GM19238 (cell line): ENCODE results near the gene TMC2.
"Not testable (repeated sequence)": the region's sequence is repeated elsewhere in the genome, so short reads cannot be mapped to it uniquely, and the experiment has no call there.

Source experiments
- DNase-seq: peaks from one replicate; pipeline ENCODE4 v3.0.0; 2011; ENCODE audit warnings: low spot score; ENCODE audit not compliant: insufficient read length

TMC2 gene

GRCh38 chr20:2657674-2658073 is 121.3 kb downstream of the TMC2 start:
- DNase-seq = no peak

GRCh38 chr20:2658414-2659354 is 122.3 kb downstream of the TMC2 start:
- DNase-seq = no peak

GRCh38 chr20:2659547-2659946 is 123.2 kb downstream of the TMC2 start:
- DNase-seq = no peak

DNA sequence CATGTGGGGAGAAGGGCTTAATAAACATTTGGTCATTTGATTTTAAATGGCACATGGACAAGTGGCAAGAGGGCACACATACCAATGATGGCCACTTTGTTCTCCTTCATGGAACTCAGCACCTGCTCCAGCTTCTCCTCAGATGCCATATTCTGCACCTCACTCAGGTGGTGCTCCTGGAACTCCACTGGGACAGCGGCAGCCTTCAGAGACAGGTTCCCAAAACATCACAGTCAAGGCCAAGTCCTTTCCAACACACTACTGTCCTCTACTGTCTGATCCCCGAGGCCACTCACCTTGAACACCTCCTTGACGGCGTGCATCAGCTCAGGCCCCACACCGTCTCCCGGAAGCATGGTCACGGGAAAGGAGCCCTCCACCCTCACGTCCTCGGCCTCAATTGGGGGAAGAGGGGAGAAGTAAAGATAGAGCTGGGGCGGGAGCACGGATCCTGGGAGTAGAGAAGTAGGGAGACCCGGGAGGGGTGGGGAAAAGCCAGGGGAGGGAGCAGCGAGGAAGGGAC is 127.1 kb downstream of the TMC2 start:
- DNase-seq = no peak

DNA sequence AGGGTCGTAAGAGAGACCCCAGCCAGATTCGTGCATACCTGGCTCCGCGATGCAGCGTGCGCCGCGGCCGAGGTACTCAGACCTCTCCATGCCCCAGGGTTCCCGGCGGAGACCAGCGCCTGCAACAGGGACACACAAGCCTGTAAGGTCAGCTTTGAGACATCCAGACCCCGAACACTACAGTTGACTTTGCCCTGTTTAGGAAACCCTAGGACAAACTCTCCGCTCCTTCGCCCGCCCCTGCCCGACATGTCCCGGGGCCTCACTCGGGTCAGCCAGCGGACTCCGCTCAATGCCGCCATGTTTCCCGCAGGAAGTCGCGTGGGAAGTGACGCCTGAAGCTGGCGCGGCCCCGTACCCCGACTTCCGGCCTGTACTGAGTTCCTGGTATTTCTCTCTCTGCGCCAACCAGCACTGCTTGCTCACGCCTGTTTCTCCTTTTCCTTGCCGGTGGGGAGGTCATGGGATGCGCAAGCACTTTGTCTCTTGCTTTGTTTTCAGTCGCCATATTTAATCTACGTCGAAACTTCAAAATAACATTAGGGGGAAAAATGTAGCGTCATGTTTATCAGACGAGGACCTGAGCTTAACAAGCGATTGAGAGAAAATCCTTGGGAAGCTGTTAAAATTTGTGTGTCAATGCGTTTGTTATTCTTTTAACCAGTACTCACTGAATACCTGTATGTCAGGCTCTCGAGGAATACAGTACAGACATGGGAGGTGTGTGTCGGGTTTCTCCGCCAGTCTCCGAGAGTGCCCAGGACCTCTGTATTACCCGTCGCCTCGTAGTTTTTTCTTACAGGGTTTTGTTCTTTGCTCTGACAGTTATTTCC is 127.7 kb downstream of the TMC2 start, which contains the start of gene IDH3B:
Gene IDH3B, minus strand, starts transcription at position 330 of the 833 bp plus-strand sequence. Its CDS starts 28 bp downstream, at position 302.
- DNase-seq = peak; percentile 88

DNA sequence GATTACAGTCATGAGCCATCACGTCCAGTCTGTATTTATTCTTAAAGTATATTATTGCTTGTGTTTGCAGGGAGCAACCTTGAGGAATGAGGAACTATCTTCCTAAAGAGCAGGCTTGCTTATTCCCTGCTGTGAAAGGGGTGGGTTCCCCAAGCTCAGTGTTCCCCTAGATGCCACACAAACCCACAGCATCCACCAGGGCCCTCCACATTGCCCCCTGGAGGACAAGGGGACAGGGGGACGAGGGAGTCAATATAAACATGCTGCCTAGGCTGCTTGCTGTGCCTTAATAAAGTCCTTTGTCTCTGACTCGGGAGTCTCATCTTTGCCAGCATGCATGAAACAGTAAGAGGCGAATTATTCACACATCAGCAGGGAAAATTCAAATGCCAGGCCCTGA is 135.6 kb downstream of the TMC2 start:
- DNase-seq = no peak

DNA sequence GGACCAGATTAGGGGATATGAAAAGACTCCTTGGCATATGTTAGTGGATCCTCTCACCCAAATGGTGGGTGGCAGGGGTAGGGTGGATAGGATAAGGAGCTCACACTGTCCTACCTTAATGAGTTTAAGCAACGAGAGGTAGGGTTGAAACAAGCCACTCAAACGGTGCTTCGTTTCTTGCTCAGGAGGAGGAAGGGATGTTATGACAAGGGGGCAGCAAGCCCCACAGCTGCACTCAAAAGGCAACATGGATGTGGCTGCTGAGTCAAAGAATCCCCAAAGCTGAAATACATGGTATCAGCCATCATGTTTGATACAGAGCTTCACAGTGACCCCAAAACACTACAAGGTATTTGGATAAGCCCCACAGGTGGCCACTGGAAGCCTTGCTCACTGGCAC is 136.1 kb downstream of the TMC2 start:
- no peak for DNase-seq

- DNase-seq = no peak
Observed at GRCh38 chr20:2673453-2673852, 137.1 kb downstream of the TMC2 start.

- DNase-seq = no peak
Observed at GRCh38 chr20:2680046-2680445, 143.7 kb downstream of the TMC2 start.

DNA sequence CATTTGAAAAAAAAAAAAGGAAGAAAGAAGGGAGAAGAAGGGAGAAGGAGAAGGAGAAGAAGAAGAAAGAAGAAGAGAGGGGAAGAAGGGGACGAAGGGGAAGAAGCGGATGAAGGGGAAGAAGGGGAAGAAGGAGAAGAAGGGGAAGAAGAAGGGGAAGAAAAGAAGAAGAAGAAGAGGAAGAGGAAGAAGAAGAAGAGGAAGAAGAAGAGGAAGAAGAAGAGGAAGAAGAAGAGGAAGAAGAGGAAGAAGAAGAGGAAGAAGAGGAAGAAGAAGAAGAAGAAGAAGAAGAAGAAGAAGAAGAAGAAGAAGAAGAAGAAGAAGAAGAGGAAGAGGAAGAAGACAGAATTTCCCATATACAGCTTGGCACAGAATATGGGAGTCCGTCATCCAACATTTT is 145.7 kb downstream of the TMC2 start:
- DNase-seq = not testable (repeated sequence)

DNA sequence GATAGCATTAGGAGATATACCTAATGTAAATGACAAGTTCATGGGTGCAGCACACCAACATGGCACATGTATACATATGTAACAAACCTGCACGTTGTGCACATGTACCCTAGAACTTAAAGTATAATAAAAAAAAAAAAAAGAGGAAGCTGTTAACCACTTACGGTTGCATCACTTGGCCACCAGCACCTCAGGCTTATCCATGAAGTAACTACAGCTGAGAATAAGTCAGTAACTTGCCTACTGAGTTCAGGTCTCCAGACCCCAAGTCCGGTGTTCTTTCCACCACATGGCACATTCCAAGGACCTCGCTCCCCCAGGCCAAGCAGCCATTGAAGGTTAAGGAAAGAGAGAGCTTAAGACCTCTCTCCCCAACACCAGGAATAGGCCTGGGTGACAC is 148.4 kb downstream of the TMC2 start:
- DNase-seq = not testable (repeated sequence)

DNA sequence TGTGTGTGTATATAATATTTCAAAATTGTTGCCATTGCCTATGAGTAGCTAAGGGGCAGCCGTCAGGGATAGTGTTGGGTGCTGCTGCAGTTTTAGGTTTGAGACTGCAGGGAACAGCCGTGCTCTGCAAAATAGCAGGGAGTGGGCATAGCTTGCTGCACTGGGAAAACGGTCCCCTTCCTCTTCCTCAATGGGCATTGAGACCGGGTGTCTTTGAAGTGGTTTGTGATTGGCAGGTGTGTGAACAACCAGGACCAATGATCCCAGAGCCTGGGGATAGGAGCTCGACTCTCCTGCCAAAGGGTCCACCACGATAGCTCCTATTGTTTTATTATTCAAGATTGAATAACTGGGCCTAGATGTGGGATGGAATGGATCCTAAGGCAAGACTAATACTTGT is 151.1 kb downstream of the TMC2 start:
- DNase-seq = no peak

DNA sequence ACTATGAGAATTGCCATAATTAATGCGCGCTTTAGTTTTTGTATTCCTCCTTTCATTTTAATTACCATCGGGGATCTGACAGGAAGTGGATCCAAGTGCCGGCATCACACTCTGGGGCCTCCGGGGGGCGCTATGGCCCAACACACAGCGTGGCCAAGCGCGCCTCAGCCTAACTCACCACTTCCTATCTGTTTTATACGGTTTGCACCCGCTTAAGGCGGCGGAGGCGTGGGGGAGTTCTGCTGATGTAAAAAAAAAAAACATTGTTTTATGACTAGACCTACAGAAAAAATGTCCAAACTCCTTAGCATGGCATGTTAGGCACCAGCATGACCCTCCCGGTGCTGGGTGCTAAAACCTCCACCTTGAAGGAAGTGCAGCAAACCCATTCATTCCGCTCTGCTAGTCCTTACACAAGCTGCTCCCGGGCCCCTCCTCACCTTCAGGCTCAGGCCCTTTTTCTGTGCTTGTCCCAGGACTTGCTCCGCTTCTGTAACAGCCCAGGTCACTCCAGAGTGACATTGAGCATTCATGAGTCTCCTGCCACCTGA is 151.7 kb downstream of the TMC2 start:
- peak; percentile 48 for DNase-seq

DNA sequence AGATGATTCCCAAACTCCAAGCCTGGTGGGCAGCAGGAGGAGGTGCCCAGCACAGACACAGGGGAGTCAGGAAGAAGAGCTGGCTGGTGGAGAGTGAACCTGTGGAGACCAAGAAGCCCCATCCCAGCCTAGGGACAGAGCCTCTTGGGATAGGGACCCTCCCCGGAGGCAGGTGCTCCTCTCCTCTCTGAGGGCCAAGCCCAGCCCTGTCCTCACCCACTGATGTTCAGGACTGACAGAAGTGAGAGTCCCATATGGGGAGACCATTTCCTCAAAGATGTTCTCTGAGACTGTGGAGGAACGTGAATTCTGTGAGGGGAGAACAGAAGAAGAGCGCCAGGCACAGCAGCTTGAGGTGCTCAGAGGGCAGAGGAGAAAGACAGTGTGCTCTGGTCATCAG is 153.8 kb downstream of the TMC2 start:
- DNase-seq = no peak

GRCh38 chr20:2690718-2691117 is 154.3 kb downstream of the TMC2 start:
- DNase-seq = no peak

DNA sequence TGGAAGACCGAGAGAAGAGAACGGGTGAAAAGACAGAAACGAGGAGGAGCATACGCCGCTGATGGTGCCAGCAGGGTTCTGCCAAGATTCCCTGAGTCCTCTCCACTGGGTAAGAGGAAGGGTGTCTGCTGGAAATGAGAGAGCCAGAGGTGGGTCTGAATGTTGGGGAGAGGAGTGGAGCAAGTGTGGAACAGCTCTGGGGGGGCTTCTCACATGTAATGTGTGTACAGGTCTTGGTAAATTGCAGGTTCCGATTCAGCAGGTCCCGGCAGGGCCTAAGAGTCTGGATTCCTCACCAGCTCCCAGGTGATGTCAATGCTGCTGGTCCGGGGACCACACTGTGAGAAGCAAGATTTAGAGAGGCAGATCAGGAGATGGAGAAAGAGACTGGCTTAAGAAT is 154.8 kb downstream of the TMC2 start:
- no peak for DNase-seq
